ENCODE measurements around the gene PPP6C.
"Not testable (repeated sequence)": the region's sequence is repeated elsewhere in the genome, so short reads cannot be mapped to it uniquely, and the experiment has no call there.

Gene PPP6C

DNA sequence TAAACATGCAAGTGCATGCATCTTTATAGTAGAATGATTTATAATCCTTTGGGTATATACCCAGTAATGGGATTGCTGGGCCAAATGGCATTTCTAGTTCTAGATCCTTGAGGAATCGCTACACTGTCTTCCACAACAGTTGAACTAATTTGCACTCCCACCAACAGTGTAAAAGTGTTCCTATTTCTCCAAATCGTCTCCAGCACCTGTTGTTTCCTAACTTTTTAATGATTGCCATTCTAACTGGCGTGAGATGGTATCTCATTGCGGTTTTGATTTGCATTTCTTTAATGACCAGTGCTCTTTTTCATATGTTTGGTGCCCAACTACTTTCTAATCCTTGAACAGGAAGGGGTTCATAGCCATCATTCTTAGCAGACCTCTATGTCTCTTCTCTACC lies 7.8 kb downstream of the PPP6C start:
- DNase-seq (ENCODE audit: low read depth): not testable (repeated sequence)

- DNase-seq (ENCODE audit: low read depth): no peak
Measured at GRCh38 chr9:125180876-125181275, 8.7 kb downstream of the PPP6C start.

- not testable (repeated sequence) for DNase-seq (ENCODE audit: low read depth)
Measured at GRCh38 chr9:125179776-125180175, 9.8 kb downstream of the PPP6C start.

- no peak for DNase-seq (ENCODE audit: low read depth)
Measured at GRCh38 chr9:125177888-125178287, 11.7 kb downstream of the PPP6C start.

DNA sequence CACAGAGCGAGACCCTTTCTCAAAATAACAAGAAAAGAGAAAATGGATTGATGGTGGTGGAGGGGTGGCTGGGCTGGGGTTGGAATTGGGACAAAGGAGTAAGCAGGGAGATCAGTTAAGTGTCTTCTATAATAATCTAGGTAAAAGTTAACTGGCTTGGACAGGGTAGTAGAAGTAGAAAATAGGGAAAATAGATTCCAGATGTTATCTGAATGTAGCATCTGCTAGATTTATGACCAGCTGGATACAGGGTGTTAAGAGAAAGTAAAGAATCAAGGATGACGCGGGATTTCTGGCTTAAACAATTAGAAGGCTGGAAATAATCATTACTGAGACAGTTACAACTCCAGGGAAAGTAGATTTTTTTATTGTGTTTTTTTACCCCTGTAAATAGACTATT lies 13.0 kb downstream of the PPP6C start:
- no peak for DNase-seq (ENCODE audit: low read depth)

- DNase-seq (ENCODE audit: low read depth): no peak
Measured at GRCh38 chr9:125172031-125172755, 17.4 kb downstream of the PPP6C start.

GRCh38 chr9:125169895-125170294 lies 19.7 kb downstream of the PPP6C start:
- no peak for DNase-seq (ENCODE audit: low read depth)

GRCh38 chr9:125166762-125167161 lies 22.8 kb downstream of the PPP6C start:
- DNase-seq (ENCODE audit: low read depth): no peak

DNA sequence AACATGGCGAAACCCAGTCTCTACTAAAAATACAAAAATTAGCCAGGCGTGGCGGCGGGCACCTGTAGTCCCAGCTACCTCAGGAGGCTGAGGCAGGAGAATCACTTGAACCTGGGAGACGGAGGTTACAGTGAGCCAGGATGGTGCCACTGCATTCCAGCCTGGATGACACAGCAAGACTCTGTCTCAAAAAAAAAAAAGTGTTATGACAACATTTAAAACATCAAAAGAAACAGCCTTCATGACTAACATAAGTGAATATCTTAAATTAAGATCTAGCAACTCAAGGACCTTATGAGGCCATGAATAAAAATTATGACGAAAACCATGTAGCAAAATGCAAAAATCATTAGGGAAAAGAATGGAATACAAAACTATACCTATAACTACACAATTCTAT lies 26.7 kb downstream of the PPP6C start:
- not testable (repeated sequence) for DNase-seq (ENCODE audit: low read depth)

DNA sequence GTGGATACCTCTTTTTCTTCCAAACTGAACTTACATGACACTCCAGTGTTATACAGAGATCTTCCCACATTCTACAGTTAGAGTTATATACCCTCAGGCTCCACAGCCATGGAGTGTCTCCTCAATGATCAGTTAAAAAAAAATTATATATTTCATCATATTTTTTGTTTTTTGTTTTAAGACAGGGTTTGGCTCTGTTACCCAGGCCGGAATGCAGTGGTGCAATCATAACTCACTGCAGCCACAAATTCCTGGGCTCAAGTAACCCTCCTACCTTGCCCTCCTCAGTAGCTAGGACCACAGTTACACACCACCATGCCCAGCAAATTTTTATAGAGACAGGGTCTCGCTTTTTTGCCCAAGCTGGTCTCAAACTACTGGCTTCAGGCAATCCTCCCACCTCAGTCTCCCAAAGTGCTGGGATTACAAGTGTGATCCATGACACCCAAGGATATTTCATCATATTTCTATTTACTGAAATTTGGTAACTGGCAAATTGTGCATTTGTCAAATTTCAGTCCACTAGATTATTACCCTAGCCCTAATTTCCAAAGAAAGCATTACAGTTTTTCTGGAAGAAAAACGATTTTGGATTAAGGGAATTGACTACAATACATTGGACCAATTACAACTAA lies 28.2 kb downstream of the PPP6C start:
- no peak for DNase-seq (ENCODE audit: low read depth)

- DNase-seq (ENCODE audit: low read depth): no peak
Measured at GRCh38 chr9:125160750-125161149, 28.9 kb downstream of the PPP6C start.

- DNase-seq (ENCODE audit: low read depth): no peak
Measured at GRCh38 chr9:125156551-125156950, 33.1 kb downstream of the PPP6C start.

- no peak for DNase-seq (ENCODE audit: low read depth)
Measured at GRCh38 chr9:125153712-125154367, 35.8 kb downstream of the PPP6C start.

GRCh38 chr9:125151730-125152129 lies 37.9 kb downstream of the PPP6C start:
- DNase-seq (ENCODE audit: low read depth): no peak

DNA sequence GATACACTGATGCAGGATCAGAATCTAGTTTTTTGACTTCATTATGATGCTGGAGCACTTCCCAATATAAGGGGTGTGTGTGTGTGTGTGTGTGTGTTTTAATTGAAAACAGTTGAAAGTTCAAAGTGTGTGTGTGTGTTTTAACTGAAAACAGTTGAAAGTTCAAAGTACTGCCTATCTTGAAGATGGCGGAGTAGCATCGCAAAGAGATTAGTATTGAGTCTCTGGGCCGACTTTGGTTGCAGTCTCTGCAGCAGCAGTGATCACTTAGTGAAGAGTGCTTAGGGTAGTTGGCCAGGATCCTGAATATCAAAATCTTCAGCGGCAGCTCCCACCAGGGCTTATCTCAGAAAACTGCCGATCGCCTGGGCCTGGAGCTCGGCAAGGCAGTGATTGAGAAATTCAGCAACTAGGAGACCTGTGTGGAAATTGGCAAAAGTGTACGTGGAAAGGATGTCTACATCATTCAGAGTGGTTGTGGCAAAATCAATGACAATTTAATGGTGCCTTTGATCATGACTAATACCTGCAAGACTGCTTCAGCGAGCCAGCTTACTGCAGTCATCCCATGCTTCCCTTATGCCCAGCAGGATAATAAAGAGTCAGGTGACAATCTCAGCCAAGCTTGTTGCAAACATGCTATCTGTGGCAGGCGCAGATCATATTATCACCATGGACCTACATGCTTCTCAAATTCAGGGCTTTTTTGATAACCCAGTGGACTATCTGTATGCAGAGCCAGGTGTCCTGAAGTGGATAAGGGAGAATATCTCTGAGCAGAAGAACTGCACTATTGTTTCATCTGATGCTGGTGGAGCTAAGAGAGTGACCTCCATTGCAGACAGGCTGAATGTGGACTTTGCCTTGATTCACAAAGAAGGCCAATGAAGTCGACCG lies 39.0 kb downstream of the PPP6C start:
- no peak for DNase-seq (ENCODE audit: low read depth)

- no peak for DNase-seq (ENCODE audit: low read depth)
Measured at GRCh38 chr9:125147401-125147951, 42.1 kb downstream of the PPP6C start.

- no peak for DNase-seq (ENCODE audit: low read depth)
Measured at GRCh38 chr9:125146247-125146646, 43.4 kb downstream of the PPP6C start.

DNA sequence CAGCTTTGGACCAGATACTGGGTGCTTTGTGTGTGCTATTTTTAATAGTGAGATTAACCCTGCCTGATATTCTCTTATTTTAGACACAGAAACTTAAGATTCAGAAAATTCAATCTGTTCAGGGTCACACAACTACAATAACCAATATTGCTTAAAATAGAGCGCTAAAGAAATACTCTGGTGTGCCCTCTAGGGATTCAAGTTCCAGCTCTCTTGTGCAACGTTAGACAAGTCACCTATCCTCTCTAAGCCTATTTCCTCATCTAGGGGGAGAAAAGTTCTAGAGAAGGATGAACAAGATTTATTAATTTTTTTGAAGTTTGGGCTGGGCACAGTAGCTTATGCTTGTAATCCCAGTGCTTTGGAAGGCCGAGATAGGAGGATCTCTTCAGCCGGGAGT lies 44.2 kb downstream of the PPP6C start:
- no peak for DNase-seq (ENCODE audit: low read depth)

DNA sequence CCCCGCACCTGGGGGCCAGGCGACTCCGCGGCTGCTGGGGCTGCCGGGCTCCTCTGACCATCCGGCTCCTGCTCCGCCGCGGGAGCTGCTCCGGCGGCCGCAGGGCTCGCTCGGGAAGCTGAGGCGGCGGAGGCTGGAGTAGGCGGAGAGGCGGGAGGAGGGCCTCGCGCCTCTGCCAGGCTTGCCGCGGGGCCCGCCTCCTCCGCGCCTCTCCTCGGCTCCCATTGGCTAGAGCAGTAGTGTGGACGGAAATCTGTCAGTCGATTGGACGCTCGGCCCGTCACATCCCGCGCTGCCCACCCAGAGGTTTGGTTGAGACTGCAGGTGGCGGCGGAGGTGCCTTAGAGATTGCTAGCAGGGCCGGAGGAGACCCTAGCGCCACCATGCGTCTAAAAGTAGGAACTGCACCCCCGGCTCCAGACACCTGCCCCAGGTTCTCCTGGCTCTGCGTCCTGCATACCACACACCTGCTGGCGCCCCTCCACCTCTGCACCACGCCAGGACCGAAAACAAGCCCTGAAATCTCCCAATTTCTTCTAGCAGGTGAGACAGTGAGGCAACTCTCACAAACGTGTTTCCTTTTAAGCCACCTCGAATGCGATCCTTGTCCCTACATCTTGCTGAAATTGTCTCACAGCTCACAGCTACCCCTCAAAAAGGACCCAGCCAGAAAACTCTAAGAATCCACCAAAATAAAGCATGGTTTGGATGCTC lies 46.1 kb downstream of the PPP6C start, which contains the start of gene SCAI:
Gene SCAI, minus strand, starts transcription at position 152 of the 714 bp plus-strand sequence. Its CDS starts 91 bp downstream, at position 61.
- peak; percentile 87 for DNase-seq (ENCODE audit: low read depth)

GRCh38 chr9:125142560-125143376 lies 46.8 kb downstream of the PPP6C start:
- DNase-seq (ENCODE audit: low read depth): no peak
